ENCODE results near the gene UBAC1. TPM values are rescaled to one million over a fixed set of nuclear protein-coding genes. Genes with fewer than 3 reads are reported as not detected.
"Not testable (repeated sequence)": the region's sequence is repeated elsewhere in the genome, so short reads cannot be mapped to it uniquely, and the experiment has no call there.

Gene UBAC1
- total and polyA plus RNA-seq, 5 donors from 2014 or later: 17.8 to 27.7 (median 23.8) TPM

DNA sequence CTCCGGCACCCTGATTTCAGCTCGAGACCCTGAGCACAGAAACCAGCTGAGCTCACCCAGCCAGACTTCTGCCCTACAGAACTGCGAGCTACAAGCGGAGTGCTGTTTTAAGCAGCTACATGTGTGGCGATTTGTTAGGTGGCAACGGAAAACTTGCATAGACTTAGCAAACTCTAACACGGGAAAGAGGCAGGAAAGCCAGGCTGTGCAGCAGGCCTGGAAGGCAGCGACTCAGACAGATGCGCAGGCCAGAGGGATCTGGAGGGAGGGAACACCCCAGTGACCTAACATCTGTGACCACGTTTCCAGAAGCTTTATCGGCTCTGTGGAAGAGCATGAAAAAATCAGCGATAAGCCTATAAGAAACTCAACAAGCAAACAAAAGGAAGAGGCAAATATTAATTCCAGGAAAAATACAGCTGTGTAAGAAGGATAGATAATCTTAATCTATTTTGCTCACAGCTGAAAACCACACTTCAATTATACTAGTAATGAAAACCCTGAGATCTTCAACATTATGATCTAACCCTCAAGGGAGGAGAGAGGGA, 11.0 kb downstream of the UBAC1 start:
- no peak for DNase-seq
- no peak overlapping the region for H3K27ac Mint-ChIP-seq
- Histone ChIP-seq H3K4me3 (ENCODE audit: low read depth, low read length) (no peak overlapping the region), H3K27me3 (ENCODE audit: control insufficient read depth, insufficient read depth, low read length) (no peaks in the 10 kb centered on the region), H3K4me1 (ENCODE audit: control insufficient read depth, insufficient read depth, low read length, poor library complexity, severe bottlenecking) (no peaks in the 10 kb centered on the region), H3K9me3 (ENCODE audit: control insufficient read depth in 2 of 2, low read length in 2 of 2) (no peaks in the 10 kb centered on the region), H3K27ac (ENCODE audit: insufficient read depth, low read length, poor library complexity, severe bottlenecking) (no peak overlapping the region), H3K36me3 (ENCODE audit: control insufficient read depth, insufficient read depth, low read length) (peaks cover 66% of the 10 kb centered on the region)
- no peaks in the 10 kb centered on the region for H3K9me3 Mint-ChIP-seq
- H3K4me1 Mint-ChIP-seq: peaks cover 0 to 5% (median 2%) of the 10 kb centered on the region in 4 donors
- H3K4me3 Mint-ChIP-seq: no peak overlapping the region
- no peak for ATAC-seq (ENCODE audit: low read depth in 2 of 2)
- peaks cover 42% of the 10 kb centered on the region for H3K36me3 Mint-ChIP-seq
- no peaks in the 10 kb centered on the region for H3K27me3 Mint-ChIP-seq

DNA sequence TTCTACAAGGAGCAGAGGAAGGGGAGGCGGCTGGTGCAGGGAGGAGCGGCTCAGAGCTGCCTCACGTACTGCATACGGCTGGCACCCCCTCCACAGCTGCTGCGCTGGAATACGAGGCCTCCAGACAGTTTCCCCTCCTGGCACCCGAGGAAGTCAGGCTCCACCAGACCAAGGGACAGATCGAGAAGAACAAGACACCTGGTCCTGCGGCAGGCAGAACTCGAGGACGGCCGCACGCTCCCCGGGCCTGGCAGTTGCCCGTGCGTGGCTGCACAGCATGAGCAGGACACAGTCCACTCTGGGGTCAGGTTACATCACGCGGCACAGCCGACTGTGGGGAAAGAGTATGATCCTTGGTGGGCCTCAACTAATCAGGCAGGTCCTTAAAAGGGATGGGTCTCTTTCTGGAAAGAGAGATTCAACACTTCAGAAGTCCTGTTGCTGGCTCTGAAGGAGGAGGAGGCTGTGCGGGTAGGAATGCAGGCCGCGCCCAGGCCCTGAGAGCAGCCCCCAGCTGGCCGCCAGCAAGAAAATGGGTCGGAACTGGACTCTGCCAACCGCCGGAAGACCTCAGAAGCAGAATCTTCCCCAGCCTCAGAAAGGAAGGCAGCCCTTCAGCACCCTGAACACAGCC, 11.6 kb downstream of the UBAC1 start:
- Mint-ChIP-seq H3K4me1 (peaks cover 0 to 5% (median 2%) of the 10 kb centered on the region in 4 donors), H3K9me3 (no peaks in the 10 kb centered on the region), H3K36me3 (peaks cover 43% of the 10 kb centered on the region), H3K27me3 (no peaks in the 10 kb centered on the region), H3K4me3 (no peak overlapping the region), H3K27ac (no peak overlapping the region)
- no peak for ATAC-seq (ENCODE audit: low read depth in 2 of 2)
- no peak overlapping the region for H3K4me3 ChIP-seq (ENCODE audit: low read depth, low read length)
- H3K9me3 ChIP-seq (ENCODE audit: control insufficient read depth in 2 of 2, low read length in 2 of 2): no peaks in the 10 kb centered on the region
- H3K27ac ChIP-seq (ENCODE audit: insufficient read depth, low read length, poor library complexity, severe bottlenecking): no peak overlapping the region
- no peak for DNase-seq
- H3K36me3 ChIP-seq (ENCODE audit: control insufficient read depth, insufficient read depth, low read length): peaks cover 68% of the 10 kb centered on the region
- no peaks in the 10 kb centered on the region for H3K4me1 ChIP-seq (ENCODE audit: control insufficient read depth, insufficient read depth, low read length, poor library complexity, severe bottlenecking)
- no peaks in the 10 kb centered on the region for H3K27me3 ChIP-seq (ENCODE audit: control insufficient read depth, insufficient read depth, low read length)

DNA sequence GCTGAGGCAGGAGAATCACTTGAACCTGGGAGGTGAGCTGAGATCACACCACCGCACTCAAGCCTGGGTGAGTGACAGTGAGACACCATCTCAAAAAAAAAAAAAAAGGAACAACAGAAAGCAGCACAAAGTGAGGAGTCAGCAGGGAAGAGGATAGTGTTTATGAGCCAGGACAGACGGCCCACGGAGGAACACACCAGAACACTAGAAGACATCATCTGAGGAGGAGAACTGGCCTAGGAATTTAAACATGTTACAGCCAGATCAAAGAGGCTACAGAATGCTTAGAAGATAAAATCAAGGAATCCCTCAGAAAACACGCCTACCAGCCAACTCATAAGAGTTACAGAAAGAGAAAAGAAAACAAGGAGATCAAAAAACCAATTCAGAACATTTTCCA, 12.2 kb downstream of the UBAC1 start:
- DNase-seq (no peak), ATAC-seq (ENCODE audit: low read depth in 2 of 2) (no peak)
- no peak overlapping the region for H3K4me3 Mint-ChIP-seq
- H3K36me3 Mint-ChIP-seq: peaks cover 44% of the 10 kb centered on the region
- no peaks in the 10 kb centered on the region for H3K27me3 Mint-ChIP-seq
- H3K4me3 ChIP-seq (ENCODE audit: low read depth, low read length): no peak overlapping the region
- H3K9me3 ChIP-seq (ENCODE audit: control insufficient read depth in 2 of 2, low read length in 2 of 2): no peaks in the 10 kb centered on the region
- peaks cover 65% of the 10 kb centered on the region for H3K36me3 ChIP-seq (ENCODE audit: control insufficient read depth, insufficient read depth, low read length)
- H3K9me3 Mint-ChIP-seq: no peaks in the 10 kb centered on the region
- H3K27me3 ChIP-seq (ENCODE audit: control insufficient read depth, insufficient read depth, low read length): no peaks in the 10 kb centered on the region
- H3K27ac Mint-ChIP-seq: no peak overlapping the region
- peaks cover 0 to 5% (median 2%) of the 10 kb centered on the region in 4 donors for H3K4me1 Mint-ChIP-seq
- no peak overlapping the region for H3K27ac ChIP-seq (ENCODE audit: insufficient read depth, low read length, poor library complexity, severe bottlenecking)
- no peaks in the 10 kb centered on the region for H3K4me1 ChIP-seq (ENCODE audit: control insufficient read depth, insufficient read depth, low read length, poor library complexity, severe bottlenecking)

DNA sequence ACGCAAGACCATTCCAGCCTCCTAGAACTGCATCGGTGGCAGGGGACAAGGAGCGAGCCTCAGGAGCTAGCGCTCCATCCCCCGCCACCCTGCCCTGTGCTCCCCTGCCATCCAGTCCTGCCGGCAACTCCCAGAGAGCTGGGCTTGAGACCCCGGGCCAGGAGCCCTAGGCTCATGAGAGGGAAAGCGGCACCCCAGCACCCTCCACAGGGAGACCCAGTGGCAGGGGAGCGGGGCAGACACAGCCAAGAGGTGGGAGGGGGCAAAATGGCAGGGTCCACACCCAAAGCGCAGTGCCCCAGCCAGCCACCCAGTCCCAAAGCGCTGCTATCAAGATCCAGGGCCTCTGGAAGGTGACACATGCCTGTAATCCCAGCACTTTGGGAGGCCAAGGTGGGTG, 12.7 kb downstream of the UBAC1 start:
- no peak overlapping the region for H3K27ac ChIP-seq (ENCODE audit: insufficient read depth, low read length, poor library complexity, severe bottlenecking)
- H3K9me3 ChIP-seq (ENCODE audit: control insufficient read depth in 2 of 2, low read length in 2 of 2): no peaks in the 10 kb centered on the region
- H3K9me3 Mint-ChIP-seq: no peaks in the 10 kb centered on the region
- H3K4me1 Mint-ChIP-seq: peaks cover 0 to 7% (median 2%) of the 10 kb centered on the region in 4 donors
- no peak overlapping the region for H3K27ac Mint-ChIP-seq
- H3K27me3 ChIP-seq (ENCODE audit: control insufficient read depth, insufficient read depth, low read length): no peaks in the 10 kb centered on the region
- H3K4me3 Mint-ChIP-seq: no peak overlapping the region
- H3K36me3 ChIP-seq (ENCODE audit: control insufficient read depth, insufficient read depth, low read length): peaks cover 64% of the 10 kb centered on the region
- H3K27me3 Mint-ChIP-seq: no peaks in the 10 kb centered on the region
- DNase-seq (no peak), ATAC-seq (ENCODE audit: low read depth in 2 of 2) (no peak)
- peaks cover 44% of the 10 kb centered on the region for H3K36me3 Mint-ChIP-seq
- H3K4me1 ChIP-seq (ENCODE audit: control insufficient read depth, insufficient read depth, low read length, poor library complexity, severe bottlenecking): no peaks in the 10 kb centered on the region
- no peak overlapping the region for H3K4me3 ChIP-seq (ENCODE audit: low read depth, low read length)

DNA sequence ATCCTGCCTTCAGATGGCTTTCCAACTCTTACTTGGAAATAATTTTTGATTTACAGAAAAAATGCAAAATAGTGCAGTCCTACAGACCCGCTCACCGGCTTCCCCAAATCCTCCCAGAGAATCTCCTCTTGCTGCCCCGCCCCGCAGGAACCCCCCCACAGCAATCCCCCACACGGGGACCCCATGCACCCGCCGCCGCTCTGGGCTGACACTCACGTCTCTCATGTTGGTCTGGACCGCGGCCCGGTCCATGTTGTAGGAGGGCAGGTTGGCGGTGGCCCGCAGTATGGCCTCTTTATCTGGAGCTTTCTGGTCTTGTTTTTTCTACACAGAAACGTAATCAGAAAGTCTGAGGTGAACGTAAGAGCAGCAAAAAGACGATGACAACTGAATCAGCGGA, 13.6 kb downstream of the UBAC1 start:
- Histone ChIP-seq H3K27me3 (ENCODE audit: control insufficient read depth, insufficient read depth, low read length) (no peaks in the 10 kb centered on the region), H3K4me1 (ENCODE audit: control insufficient read depth, insufficient read depth, low read length, poor library complexity, severe bottlenecking) (no peaks in the 10 kb centered on the region), H3K27ac (ENCODE audit: insufficient read depth, low read length, poor library complexity, severe bottlenecking) (no peak overlapping the region), H3K4me3 (ENCODE audit: low read depth, low read length) (no peak overlapping the region), H3K9me3 (ENCODE audit: control insufficient read depth in 2 of 2, low read length in 2 of 2) (no peaks in the 10 kb centered on the region), H3K36me3 (ENCODE audit: control insufficient read depth, insufficient read depth, low read length) (peaks cover 62% of the 10 kb centered on the region)
- DNase-seq (no peak), ATAC-seq (ENCODE audit: low read depth in 2 of 2) (no peak)
- H3K27ac Mint-ChIP-seq: no peak overlapping the region
- H3K4me3 Mint-ChIP-seq: no peak overlapping the region
- H3K36me3 Mint-ChIP-seq: peaks cover 49% of the 10 kb centered on the region
- no peaks in the 10 kb centered on the region for H3K27me3 Mint-ChIP-seq
- peaks cover 0 to 7% (median 2%) of the 10 kb centered on the region in 4 donors for H3K4me1 Mint-ChIP-seq
- H3K9me3 Mint-ChIP-seq: no peaks in the 10 kb centered on the region

DNA sequence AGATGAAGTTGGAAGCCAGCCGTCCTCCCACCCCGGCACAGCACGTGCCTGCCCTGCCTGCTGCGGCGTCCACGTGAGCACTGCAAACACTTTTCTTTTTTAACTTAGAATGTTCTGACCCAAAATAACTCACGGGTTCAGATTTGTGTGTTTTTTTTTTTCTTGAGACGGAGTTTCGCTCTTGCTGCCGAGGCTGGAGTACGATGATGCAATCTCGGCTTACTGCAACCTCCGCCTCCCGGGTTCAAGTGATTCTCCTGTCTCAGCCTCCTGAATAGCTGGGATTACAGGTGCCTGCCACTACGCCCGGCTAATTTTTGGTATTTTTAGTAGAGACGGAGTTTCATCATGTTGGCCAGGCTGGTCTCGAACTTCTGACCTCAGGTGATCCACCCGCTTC, 14.1 kb downstream of the UBAC1 start:
- H3K27ac Mint-ChIP-seq; H3K4me3 ChIP-seq (ENCODE audit: low read depth, low read length); H3K4me1 ChIP-seq (ENCODE audit: control insufficient read depth, insufficient read depth, low read length, poor library complexity, severe bottlenecking); H3K27ac ChIP-seq (ENCODE audit: insufficient read depth, low read length, poor library complexity, severe bottlenecking); DNase-seq; ATAC-seq (ENCODE audit: low read depth in 2 of 2); H3K27me3 Mint-ChIP-seq; H3K4me1 Mint-ChIP-seq; H3K9me3 Mint-ChIP-seq; H3K9me3 ChIP-seq (ENCODE audit: control insufficient read depth in 2 of 2, low read length in 2 of 2); H3K4me3 Mint-ChIP-seq; H3K27me3 ChIP-seq (ENCODE audit: control insufficient read depth, insufficient read depth, low read length): not testable (repeated sequence)
- peaks cover 45% of the 10 kb centered on the region for H3K36me3 Mint-ChIP-seq
- H3K36me3 ChIP-seq (ENCODE audit: control insufficient read depth, insufficient read depth, low read length): peaks cover 60% of the 10 kb centered on the region

DNA sequence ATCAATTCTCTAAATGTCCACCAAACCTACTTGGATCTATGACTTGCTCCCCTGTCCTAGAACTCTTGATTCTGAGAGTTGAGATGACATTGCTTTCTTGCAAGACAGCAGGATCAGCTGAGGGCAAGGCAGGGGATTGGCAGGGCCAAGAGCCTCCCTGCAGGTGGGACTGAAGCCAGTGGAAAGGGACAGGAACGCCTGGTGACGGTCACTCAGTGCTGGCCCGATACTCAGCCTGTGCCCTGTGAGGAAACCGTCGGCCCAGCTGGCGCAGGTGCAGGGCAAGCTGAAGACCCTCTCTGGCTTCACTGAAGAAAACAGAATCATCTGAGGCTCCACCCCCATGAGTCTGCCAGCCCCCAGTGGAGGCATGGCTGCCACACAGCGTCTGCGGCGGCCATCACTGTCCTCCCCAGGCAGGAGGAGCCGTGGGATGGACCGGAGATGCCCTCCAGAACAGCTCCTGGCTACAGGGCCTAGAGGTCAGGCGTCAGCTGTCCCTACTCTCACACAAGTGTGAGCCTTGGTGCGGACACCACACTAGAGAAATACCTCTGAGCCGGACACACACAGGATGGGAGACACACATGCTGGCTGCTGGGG, 14.7 kb downstream of the UBAC1 start:
- Mint-ChIP-seq H3K27ac (no peak overlapping the region), H3K36me3 (peaks cover 49% of the 10 kb centered on the region), H3K4me1 (peaks cover 0 to 7% (median 3%) of the 10 kb centered on the region in 4 donors), H3K27me3 (no peaks in the 10 kb centered on the region), H3K9me3 (no peaks in the 10 kb centered on the region), H3K4me3 (no peak overlapping the region)
- H3K9me3 ChIP-seq (ENCODE audit: control insufficient read depth in 2 of 2, low read length in 2 of 2): no peaks in the 10 kb centered on the region
- no peak for ATAC-seq (ENCODE audit: low read depth in 2 of 2)
- H3K27me3 ChIP-seq (ENCODE audit: control insufficient read depth, insufficient read depth, low read length): no peaks in the 10 kb centered on the region
- peaks cover 60% of the 10 kb centered on the region for H3K36me3 ChIP-seq (ENCODE audit: control insufficient read depth, insufficient read depth, low read length)
- no peak for DNase-seq
- no peaks in the 10 kb centered on the region for H3K4me1 ChIP-seq (ENCODE audit: control insufficient read depth, insufficient read depth, low read length, poor library complexity, severe bottlenecking)
- no peak overlapping the region for H3K4me3 ChIP-seq (ENCODE audit: low read depth, low read length)
- no peak overlapping the region for H3K27ac ChIP-seq (ENCODE audit: insufficient read depth, low read length, poor library complexity, severe bottlenecking)

DNA sequence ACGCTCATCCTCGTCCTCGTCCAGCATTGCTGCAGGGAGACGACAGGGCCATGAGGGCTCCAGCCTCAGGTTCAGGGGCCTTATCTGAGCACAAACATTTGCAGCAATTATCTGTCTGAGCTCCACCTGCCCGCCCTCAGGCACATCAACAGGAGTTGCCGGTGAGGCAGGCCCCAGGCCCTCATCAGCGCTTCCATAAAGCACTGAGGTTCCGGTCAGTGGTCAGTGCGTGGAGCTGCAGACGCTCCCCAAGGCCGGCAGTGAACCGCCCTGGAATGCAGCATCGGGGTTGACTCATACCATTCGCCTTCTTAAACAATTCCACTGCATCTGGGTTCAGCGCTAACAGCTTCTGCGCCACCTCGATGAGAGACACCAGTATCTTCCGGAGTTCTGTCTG, 15.2 kb downstream of the UBAC1 start:
- Histone ChIP-seq H3K27me3 (ENCODE audit: control insufficient read depth, insufficient read depth, low read length) (no peaks in the 10 kb centered on the region), H3K4me1 (ENCODE audit: control insufficient read depth, insufficient read depth, low read length, poor library complexity, severe bottlenecking) (no peaks in the 10 kb centered on the region), H3K9me3 (ENCODE audit: control insufficient read depth in 2 of 2, low read length in 2 of 2) (no peaks in the 10 kb centered on the region), H3K27ac (ENCODE audit: insufficient read depth, low read length, poor library complexity, severe bottlenecking) (no peak overlapping the region), H3K4me3 (ENCODE audit: low read depth, low read length) (no peak overlapping the region), H3K36me3 (ENCODE audit: control insufficient read depth, insufficient read depth, low read length) (peaks cover 60% of the 10 kb centered on the region)
- Mint-ChIP-seq H3K27me3 (no peaks in the 10 kb centered on the region), H3K27ac (no peak overlapping the region), H3K9me3 (no peaks in the 10 kb centered on the region), H3K4me1 (peaks cover 0 to 7% (median 3%) of the 10 kb centered on the region in 4 donors), H3K36me3 (peaks cover 49% of the 10 kb centered on the region), H3K4me3 (no peak overlapping the region)
- DNase-seq: no peak
- no peak for ATAC-seq (ENCODE audit: low read depth in 2 of 2)

Measured in CD4-positive, CD25-positive, alpha-beta regulatory T cell (primary cell).